Stimulated activated CD4-positive, alpha-beta T cell treated with anti-CD3 and anti-CD28 coated beads, Interleukin-4, amount 100 ng/mL, for 1 hour (primary cell): ENCODE measurements around the gene SMCHD1.
"Not testable (repeated sequence)": the region's sequence is repeated elsewhere in the genome, so short reads cannot be mapped to it uniquely, and the experiment has no call there.

Experiments
- DNase-seq: peaks from one replicate; pipeline ENCODE4 v3.0.0-alpha.2; 2020

SMCHD1 gene

DNA sequence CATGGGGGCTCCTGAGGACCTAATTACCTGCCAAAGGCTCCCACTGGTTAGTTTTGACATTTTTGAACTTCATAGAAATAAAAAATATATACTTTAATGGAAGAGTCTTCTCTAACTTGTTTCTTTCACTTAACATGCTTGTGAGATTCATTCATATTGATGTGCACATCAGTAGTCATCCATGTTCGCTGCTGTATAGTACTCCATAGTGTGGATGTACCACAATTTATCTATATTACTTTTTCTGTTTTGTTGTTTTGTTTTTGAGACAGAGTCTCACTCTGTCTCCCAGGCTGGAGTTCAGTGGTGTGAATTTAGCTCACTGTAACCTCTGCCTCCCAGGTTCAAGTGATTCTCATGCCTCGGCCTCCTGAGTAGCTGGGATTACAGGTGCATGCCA, 168.4 kb downstream of the SMCHD1 start:
- no peak for DNase-seq

DNA sequence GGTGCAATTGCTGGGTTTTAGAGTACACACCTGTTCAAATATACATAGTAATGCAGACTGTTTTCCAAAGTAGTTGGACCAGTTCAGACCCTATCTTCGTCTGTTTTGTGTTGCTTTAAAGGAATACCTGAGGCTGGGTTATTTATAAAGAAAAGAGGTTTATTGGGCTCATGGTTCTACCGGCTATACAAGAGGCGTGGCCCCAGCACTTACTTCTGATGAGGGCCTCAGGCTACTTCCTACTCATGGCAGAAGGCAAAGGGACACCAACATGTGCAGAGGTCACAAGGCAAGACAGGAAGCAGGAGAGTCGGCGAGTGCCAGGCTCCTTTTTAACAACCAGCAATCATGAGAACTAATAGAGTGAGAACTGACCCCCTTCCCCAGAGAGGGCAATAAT, 169.3 kb downstream of the SMCHD1 start:
- DNase-seq, result no peak

DNA sequence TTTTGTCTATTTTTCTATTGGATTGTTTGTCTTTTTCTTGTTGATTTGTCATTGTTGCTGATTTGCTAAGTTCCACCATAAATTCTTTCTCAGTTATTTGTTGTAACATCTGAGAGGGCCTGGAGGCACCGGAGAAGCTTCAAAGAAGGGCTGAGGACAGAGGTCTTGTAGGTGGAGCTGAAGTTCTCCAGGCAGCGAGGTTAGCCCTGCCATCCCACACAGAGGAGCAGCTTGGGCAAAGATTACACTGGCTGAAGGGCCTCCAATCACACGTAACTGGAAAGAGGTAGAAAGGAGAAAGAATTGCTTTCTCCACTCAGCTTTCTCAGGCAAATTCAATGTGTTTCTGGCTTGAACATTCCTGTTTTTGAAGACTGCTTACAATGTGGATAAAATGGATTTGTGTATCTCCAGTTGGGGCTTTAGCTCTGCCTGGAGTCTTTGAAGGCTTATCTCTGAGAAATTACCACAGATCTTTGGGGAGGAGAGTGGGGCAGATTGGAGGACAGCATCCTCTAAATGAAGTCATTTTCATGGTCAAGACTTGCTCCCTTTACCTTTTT, 170.2 kb downstream of the SMCHD1 start:
- DNase-seq, result no peak

DNA sequence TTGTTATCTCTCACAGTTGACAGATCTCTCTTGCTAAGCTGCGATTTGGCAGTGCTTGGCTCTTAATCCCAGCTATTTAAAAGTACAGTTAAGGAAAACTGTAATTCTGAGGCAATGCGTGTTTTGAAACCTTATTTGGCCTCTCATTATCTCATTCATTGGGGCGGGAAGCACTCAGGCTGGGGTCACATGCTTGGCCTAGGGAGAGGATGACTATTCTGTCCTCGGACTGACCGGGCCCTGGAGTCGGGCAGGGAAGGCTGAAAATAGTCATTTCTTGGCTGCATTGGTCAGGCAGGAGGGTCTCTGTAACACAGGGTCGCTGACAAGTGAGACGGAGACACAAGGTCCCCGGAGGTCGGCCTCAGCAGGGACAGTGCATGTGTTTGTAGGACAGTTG, 171.1 kb downstream of the SMCHD1 start:
- no peak for DNase-seq

DNA sequence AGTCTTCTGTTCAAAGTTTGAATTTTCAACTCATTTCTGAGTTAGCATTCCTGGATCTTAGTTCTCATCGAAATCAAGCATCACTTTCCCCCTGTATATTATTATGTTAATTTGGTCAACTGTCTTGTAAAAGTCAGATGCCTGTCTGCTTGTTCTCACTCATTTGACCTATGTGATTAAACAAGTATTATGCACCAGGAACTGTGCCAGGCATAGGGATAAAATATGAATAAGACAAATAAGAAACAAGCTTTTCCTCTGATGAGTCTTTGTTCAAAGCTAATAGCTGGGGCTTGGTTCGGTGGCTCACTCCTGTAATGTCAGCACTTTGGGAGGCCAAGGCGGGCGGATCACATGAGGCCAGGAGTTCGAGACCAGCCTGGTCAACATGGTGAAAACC, 171.5 kb downstream of the SMCHD1 start:
- no peak for DNase-seq

DNA sequence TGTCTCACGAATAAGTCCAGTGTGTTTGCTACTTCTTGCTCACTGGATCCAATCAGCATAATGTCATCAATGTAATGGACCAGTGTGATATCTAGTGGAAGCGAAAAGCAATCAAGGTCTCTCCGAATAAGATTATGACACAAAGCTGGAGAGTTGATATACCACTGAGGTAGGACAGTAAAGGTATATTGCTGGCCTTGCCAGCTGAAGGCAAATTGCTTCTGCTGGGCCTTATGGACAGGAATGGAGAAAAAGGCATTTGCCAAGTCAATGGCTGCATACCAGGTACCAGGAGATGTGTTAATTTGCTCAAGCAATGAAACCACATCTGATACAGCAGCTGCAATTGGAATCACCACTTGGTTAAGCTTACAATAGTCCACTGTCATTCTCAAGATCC, 180.6 kb downstream of the SMCHD1 start:
- not testable (repeated sequence) for DNase-seq

DNA sequence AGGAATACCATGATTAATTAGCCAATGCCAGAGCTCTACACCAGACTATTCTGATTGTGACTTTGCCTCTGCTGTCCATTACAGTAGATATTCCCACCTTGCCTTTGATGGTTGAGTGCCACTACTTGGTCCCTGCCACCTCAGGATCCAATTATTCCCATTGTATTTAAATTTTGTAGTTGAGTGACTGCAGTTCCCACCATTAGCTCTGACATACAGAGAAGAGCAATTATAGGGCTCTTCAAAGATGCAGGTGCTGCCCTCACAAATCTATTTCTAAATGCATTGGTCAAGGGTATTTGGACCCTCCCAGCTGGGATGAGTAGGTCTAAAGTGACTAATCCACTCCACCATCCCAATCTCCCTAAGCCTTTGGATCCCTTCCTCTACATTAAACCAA, 181.8 kb downstream of the SMCHD1 start:
- DNase-seq, result not testable (repeated sequence)

DNA sequence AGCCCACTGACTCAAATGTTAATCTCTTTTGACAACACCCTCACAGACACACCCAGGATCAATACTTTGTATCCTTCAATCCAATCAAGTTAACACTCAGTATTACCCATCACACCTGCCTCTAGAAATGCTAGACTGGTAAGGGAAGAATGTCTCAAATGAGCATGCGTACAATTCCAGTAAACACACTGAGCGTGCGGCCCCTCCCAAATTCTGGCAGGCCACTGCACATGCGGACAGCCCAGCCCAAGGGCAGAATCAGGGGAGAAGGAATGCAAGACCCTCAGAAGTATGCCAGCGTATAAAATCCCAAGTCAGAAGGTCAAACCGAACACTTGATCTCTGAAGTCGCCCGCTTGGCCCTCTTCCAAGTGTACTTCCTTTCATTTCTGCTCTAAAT, 183.7 kb downstream of the SMCHD1 start:
- no peak for DNase-seq

DNA sequence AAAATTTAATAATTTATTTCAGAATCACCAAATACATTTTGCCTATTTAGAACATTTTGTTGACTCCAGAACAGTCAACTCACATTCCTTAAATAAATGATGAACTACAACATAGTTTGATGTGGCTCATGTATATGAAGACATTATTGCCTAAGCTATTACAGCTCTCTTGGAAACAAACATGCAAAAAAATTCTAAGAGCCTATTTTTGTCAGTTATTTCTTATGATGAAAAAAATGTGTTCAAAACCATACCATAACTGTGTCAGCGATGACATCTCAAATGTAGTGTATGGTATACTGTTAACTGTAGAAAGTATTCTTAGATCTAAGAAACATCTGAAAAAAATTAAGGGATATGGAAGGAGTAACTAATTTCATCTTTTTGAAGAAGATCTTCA, 185.0 kb downstream of the SMCHD1 start:
- DNase-seq, result no peak

DNA sequence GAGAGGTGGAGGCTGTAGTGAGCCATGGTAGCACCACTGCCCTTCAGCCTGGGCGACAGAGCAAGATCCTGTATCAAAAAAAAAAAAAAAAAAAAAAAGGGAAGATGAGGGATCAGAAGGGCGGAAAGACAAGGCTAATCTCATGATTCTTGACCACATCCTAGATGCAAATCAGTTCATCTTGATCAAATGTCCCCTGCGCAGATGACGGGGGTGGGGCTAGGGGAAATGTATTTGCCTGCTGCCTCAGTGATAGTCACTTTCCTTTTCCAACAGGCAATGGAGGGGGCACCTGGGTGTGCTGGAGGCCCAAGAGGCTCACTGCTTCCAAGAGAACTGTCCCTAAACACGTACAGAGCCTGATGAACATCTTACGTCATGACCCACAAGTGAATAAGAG, 187.6 kb downstream of the SMCHD1 start:
- no peak for DNase-seq

DNA sequence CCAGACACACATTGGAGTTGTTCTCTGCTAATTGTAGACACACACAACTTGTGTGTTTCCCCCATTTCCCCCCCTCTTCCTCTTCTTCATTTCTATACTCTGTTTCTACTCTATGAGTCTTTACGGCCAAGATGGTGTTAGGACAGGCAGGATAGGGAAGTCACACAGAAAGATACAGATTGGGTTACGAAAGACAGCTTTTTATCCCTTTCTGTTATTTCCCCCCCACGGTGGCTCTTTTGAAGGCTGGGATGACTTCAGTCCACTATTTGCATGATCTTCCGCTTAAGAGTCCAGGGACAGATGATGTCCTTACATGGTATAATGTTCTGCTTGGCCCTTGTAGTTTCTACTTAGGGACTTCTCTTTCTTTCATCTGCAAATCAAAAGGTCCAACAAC, 189.6 kb downstream of the SMCHD1 start:
- no peak for DNase-seq

DNA sequence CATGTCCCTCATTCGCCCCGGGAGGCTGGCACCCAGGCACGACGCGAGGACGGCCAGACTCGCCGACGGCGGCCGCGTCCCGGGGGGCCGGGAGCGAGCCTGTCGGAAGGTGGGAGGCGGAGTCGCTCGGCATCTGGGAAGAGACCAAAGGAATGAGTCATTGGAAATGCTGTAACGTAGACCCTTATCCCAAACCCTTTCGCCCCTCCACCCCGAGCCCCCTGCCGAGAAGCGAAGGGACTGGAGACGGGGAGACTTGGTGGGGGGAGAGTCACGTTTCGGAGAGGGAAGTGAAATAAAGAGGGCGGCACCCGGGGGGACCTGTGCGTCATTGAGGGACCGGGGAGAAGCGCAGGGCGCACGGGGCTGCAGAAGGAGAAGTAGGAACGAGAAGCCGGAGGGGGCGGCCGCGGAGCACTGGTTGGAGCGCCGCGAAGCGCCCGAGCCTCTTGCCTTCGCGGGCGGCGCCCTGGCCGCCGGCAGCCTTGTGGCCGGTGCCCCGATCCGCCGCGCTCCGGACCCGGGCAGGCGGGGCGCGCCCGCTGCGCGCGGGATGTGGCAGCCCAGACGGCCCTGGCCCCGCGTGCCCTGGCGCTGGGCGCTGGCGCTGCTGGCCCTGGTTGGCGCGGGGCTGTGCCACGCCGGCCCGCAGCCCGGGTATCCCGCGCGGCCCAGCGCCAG, 191.2 kb downstream of the SMCHD1 start, which contains the start of gene EMILIN2:
Gene EMILIN2 (plus strand): TSS at position 371 of the 681 bp plus-strand sequence. CDS start 183 bp downstream, at position 554.
- peak; percentile 52 for DNase-seq

DNA sequence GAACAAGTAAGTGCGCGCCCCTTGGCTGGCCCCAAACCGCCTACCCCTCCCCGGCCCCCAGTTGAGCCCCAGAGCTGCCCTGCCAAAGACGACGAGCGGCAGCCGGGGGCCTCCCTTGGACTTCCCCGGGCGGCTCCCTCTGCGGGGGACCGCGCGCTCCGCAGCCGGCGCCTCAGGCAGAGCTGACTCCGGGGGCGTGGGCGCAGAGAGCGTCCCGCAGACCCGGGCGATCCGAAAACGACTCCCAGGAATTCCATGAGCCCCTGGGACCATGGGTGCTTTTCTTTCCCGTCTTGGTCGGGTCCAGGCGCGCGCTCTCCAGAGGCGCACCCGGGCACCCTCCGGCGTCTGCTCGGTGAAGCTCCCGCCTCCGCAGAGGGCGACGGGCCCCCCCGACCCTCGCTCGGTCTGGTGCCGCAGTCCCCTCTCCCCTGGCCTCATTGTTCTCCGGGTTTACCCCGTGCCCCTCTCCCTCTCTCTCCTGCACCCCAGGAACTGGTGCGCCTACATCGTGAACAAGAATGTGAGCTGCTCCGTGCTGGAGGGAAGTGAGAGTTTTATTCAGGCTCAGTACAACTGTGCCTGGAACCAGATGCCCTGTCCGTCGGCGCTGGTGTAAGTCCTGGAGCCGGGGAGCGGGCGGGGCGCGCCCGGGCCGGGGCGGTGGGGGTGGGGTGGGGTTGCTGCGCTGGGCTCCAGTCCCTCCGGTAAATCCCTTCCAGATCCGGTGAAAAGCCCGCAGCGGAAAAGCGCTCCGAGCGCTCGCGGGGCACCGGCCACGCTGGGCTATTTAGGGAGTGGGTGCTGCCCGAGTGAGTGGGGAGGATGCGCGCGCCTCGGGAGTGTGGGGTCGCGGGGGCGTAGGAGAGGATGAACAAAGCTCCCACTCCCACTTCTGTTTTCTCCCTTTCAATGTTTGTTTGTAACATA, 192.1 kb downstream of the SMCHD1 start:
- DNase-seq, result peak; percentile 46

DNA sequence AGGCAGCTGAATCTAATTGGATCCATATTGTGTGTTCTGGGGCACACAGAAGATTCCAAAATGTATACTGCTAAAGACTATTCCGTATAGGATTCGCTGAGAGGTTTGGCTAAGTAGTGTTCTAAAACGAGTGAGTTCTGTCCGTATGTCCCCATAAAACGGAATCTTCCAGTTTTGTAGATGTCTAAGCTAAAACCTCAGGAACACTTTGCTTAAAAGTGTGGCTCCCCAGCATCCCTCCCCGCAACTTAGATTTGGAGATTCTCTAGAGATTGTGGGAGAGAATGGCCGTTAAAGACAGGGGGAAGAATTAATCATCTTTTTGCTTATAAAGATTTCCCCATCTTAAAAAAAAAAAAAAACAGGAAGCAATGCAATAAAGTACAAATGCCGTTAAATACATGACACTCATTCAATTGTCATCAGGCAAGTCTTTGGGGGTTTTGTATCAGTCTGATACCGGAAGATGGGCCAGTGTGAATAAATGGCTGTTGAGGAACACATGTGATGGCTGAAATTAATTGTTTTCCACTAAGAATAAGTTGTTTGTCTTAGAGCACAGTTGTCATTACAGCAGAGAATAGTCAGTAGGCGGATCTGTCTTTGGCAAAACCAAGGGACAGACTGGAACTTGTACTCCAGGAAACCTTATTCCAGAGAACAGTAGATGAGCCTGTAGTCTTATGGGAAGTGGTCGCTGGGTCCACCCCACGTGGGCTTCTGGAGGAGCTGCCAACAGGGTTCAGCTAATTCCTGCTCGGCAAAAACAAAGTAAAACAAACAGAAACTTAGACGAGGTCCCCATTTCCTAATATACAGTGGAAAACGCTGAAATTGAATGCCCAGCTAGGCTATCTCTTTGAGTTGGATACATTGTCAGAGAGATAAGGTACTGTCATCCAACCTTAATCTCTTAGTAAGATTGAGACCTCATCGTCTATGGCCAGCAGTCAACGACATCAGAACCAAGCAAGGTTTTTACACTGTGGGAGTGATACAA, 193.0 kb downstream of the SMCHD1 start:
- no peak for DNase-seq

DNA sequence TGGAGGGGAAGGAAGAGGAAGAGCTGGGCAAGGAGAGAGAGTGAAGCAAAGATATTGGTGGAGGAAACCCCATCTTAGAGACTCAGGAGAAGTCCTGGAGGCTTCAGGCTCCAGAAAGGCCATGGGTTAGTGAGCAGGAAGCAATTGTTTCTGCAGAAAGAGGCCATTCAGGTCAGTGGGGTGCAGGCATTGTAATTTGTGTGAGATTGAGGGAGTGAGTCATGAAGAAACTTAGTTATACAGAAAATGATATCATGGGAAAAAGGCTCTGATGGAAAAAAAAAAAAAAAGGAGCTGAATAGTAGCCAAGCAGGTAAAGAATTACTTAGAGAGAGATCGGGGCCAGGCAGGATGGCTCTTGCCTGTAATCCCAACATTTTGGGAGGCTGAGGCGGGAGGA, 195.3 kb downstream of the SMCHD1 start:
- no peak for DNase-seq

DNA sequence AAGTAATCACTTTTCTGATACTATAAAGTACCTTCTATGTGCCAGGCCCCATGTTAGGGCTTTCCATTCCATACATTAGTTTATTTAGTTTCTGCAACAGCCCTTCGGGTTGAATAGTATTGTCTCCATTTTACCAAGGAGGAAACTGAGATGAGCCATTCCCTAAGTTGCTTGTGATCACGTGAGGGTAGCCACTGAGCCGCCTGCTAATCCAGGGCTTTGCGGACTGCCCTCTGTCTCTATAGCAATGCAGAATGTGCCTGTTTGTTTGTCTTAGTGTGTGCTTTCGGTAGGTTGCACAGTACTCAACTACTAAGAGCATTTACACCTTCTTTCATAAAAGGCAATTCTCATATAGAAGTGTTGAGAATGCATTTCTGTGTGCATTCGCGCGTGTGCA, 196.2 kb downstream of the SMCHD1 start:
- no peak for DNase-seq

DNA sequence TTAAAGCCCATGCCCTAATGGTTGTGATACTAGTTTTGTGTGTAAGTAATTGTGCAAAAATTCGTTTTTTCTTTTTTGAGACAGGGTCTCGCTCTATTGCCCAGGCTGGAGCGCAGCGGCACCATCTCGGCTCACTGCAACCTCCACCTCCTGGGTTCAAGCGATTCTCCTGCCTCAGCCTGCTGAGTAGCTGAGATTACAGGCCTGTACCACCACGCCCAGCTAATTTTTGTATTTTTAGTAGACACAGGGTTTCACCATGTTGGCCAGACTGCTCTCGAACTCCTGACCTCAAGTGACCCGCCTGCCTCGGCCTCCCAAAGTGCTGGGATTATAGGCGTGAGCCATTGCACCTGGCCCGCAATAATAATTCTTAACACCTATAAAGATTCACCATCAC, 196.9 kb downstream of the SMCHD1 start:
- not testable (repeated sequence) for DNase-seq

DNA sequence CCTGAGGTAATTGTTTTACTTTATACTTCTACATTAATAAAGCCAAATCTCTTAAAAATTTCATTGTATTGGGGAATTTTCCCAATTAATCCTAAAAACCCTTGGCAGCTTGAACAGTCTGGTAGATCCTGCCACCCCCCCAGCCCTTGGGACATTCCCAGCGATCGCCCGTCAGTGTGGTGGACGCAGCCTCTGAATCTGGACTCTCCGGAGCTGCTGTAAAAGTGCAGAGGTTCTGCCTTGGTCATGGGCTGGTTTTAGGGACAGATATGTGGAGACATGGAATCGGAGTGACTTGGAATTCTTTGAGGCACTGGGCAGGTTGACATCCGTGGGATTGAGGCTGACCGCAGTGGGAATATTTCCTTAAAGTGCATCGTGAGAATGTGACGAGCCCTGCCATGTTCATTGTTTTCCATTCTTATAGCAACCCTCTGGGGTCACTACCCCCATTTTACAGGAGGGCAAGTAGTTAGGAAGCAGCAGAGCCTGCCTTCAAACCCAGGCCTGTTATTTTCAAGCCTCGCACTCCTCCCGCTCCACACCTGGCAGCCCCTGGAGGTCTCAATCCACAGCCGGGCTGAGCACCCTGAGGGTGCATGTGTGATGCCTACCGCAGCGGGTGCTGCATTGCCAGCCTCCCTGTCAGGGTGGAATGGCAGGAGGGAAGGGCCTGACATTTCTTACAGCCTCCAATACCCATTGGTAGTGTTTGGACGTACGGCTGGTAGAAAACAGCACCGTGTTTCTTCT, 197.8 kb downstream of the SMCHD1 start:
- DNase-seq, result no peak

DNA sequence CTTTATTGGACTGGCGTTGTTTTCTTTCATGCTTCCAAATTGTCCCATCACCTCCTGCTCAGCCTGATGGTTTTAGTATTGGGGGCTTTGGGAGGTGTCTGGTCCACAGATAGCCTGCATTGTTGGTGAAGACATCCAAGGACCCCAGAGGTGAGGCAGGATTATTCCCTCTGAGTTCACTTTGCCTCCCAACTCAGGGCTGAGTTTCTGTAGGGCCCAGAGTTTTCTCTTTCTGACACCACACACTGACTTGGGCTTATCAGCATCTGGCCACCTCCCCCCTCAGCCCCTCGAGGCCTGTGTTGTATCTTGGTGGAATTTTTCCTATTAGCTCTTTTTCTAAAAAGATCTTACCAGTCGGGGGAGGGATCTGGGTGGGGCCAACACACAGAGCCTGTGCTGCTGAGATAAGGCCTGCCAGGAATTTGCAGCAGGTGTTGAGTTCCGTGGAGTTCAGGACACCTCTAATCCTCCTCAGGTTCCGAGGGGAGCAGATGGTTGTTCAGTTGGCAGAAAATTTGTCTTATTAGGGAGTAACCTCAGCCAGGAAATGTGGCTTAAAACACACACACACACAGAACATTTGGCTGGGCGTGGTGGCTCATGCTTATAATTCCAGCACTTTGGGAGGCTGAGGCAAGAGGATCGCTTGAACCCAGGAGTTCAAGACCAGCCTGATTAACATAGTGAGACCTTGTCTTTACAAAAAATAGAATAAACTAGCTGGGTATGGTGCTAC, 198.6 kb downstream of the SMCHD1 start:
- DNase-seq, result no peak
